ENCODE measurements around the gene WHRN.

The WHRN gene

DNA sequence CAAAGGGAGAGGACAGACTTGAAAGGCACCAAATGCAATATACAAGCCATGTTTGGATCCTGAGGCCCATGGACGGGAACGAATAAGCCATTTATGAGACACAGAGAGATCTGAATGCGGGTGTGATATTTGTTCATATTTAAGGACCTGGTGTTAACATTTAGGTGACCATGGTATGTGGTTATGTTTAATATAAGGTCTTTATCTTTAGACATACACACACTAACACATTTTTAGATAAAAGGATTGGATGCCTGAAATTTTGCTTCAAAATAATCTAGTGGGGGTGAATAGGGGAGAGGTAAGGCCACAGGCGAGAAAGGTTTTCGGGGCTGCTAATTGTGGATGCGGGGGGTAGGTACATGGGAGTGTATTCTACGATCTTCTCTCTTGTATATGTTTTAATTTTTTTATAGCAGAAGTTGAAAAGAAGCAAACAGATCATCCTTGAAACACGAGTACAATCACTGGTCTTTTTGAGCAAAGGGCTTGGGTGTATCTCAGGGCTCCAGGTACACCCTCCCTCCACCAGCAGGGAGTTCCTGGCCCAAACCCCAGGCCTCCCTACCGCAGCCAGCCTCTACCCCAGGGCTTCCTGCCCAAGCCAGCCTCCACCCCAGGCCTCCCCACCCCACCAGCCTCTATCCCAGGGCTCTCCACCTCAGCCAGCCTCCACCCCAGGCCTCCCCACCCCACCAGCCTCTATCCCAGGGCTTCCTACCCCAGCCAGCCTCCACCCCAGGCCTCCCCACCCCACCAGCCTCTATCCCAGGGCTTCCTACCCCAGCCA, 129.7 kb downstream of the WHRN start:
- TF ChIP-seq, protein P1, sequence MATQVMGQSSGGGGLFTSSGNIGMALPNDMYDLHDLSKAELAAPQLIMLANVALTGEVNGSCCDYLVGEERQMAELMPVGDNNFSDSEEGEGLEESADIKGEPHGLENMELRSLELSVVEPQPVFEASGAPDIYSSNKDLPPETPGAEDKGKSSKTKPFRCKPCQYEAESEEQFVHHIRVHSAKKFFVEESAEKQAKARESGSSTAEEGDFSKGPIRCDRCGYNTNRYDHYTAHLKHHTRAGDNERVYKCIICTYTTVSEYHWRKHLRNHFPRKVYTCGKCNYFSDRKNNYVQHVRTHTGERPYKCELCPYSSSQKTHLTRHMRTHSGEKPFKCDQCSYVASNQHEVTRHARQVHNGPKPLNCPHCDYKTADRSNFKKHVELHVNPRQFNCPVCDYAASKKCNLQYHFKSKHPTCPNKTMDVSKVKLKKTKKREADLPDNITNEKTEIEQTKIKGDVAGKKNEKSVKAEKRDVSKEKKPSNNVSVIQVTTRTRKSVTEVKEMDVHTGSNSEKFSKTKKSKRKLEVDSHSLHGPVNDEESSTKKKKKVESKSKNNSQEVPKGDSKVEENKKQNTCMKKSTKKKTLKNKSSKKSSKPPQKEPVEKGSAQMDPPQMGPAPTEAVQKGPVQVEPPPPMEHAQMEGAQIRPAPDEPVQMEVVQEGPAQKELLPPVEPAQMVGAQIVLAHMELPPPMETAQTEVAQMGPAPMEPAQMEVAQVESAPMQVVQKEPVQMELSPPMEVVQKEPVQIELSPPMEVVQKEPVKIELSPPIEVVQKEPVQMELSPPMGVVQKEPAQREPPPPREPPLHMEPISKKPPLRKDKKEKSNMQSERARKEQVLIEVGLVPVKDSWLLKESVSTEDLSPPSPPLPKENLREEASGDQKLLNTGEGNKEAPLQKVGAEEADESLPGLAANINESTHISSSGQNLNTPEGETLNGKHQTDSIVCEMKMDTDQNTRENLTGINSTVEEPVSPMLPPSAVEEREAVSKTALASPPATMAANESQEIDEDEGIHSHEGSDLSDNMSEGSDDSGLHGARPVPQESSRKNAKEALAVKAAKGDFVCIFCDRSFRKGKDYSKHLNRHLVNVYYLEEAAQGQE (IDR thresholded peaks at IDR 0.05; ENCODE audit: insufficient read depth in 1 of 2, low read depth in 2 of 2, low read length in 2 of 2) = no peak
- no peak for TF ChIP-seq POLR2AphosphoS5 (IDR thresholded peaks at IDR 0.05; ENCODE audit: low read depth, low read length)
- TF ChIP-seq SIN3A (IDR thresholded peaks at IDR 0.05; ENCODE audit: borderline replicate concordance, insufficient read depth, low read length) = no peak
- TF ChIP-seq FOXP2 (optimal IDR thresholded peaks at IDR 0.05; ENCODE audit: borderline replicate concordance, extremely low read depth, extremely low read length, insufficient read depth) = no peak
- no peak for TF ChIP-seq TAF1 (IDR thresholded peaks at IDR 0.05; ENCODE audit: borderline replicate concordance, insufficient read depth, low read length)

DNA sequence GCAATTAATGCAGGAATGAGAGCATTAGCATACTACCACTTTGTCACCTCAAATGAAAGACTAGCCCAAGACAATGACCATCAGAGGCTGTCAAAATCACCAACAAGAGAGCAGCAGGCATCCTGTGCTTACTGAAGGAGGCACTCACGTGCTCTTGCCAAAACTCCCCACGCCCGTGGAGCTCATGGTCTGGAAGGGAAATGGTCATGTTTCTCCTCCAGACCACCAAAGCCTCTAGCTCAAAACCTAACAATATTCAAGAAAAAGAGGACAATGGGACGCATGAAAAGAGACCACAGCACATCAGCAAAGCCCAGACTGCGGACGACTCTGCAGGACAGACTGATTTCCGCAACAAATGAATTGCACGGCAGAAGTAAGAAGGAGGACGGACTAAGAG, 130.3 kb downstream of the WHRN start:
- TF ChIP-seq, protein P1 (IDR thresholded peaks at IDR 0.05; ENCODE audit: insufficient read depth in 1 of 2, low read depth in 2 of 2, low read length in 2 of 2) = no peak
- no peak for TF ChIP-seq SIN3A (IDR thresholded peaks at IDR 0.05; ENCODE audit: borderline replicate concordance, insufficient read depth, low read length)
- no peak for TF ChIP-seq FOXP2 (optimal IDR thresholded peaks at IDR 0.05; ENCODE audit: borderline replicate concordance, extremely low read depth, extremely low read length, insufficient read depth)
- no peak for TF ChIP-seq POLR2AphosphoS5 (IDR thresholded peaks at IDR 0.05; ENCODE audit: low read depth, low read length)
- TF ChIP-seq TAF1 (IDR thresholded peaks at IDR 0.05; ENCODE audit: borderline replicate concordance, insufficient read depth, low read length) = no peak

DNA sequence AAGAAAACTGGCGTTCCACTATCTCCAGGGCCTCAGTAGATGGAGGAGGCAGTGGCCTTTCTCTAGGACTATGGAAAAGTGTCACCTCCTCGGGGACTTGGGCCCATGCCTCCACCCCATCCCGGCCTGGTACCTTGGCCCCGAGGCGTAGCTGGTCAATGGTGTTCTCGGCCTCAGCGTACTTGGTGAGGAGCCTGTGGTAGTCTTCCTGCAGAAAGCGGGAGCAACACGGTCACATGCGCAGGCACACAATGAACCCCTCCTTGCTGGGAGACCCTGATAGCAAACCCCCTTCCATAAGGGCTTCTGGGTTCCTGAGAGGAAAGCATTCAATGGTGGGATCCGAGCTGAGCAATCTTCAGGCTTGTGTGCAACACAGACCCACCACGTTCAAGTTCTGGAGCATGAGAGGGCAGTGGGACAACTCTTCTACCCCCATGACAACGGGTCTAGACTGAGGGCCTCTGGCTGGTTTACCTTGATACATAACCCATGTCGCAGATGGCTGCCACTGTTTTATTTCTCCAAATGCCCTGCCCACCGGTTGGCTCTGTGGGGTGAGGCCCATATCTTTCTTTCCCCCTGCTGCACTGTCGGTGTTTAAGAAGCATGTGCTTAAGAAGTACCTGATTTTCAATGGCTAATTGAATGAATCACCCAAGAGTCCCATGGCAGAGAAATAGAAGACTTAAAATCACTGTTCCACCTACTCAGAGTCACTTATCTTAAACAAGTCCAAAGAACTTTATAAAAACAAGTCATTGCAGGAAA, 131.1 kb downstream of the WHRN start:
- TF ChIP-seq, protein P1 (IDR thresholded peaks at IDR 0.05; ENCODE audit: insufficient read depth in 1 of 2, low read depth in 2 of 2, low read length in 2 of 2) = no peak
- no peak for TF ChIP-seq SIN3A (IDR thresholded peaks at IDR 0.05; ENCODE audit: borderline replicate concordance, insufficient read depth, low read length)

- TF ChIP-seq, protein P1 (IDR thresholded peaks at IDR 0.05; ENCODE audit: insufficient read depth in 1 of 2, low read depth in 2 of 2, low read length in 2 of 2) = no peak
- TF ChIP-seq SIN3A (IDR thresholded peaks at IDR 0.05; ENCODE audit: borderline replicate concordance, insufficient read depth, low read length) (no peak), FOXP2 (optimal IDR thresholded peaks at IDR 0.05; ENCODE audit: borderline replicate concordance, extremely low read depth, extremely low read length, insufficient read depth) (peak; percentile 13)
These were observed 132.3 kb downstream of the WHRN start for GRCh38 chr9:114372921-114373448.
